Hypothalamus (tissue), 51 donors: Measurements from ENCODE around the gene PLAAT1.

ENCODE experiments used
- DNase-seq, 51 donors: peaks; one replicate each; lab custom pipeline; 2025; lab: John Stamatoyannopoulos, UW

PLAAT1 gene

DNA sequence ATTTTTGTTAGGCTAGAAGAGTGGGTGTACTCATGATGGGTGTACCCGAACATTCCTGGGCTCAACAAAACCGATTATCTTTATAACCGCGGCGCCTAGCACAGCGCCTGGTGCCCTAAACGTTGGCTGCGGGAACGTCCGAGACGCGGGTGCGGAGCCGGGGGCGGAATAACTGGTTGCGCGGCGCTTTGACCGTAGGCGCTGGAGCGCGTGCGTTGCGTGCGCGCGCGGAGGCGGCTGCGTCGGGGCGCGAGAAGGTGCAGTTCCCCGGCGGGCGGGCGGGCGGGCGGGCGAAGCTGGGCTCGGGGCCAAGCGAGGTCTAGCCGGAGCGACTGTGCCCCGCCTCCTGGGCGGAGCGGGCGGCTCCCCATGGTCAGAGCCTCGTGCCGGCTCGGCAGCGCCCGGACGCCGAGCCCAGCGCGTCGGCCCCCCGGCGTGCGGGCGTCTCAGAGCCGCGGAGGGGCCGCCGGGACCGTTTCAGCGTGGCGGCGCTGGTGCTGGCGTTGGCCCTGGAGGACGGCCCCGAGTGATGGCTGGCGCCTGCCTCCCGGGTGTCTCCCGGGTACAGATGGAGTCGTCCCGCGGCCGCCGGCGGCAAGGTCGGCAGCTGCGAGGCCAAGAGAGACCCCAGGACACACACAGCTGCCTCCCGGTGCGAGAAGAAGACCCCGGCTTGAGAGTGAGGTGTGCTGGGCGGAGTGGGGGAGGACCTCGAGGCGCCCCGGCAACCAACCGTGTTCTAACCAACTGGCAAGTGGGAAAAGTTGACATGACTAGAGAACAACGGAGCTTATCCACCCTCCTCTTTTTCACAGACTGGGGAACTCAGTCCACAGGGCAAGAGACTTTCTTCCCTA, at the start of gene PLAAT1:
Gene PLAAT1, plus strand, starts transcription at position 373 of the 857 bp plus-strand sequence. CDS start 14,429 bp downstream, outside the sequence.
- peak in 44 of 51 donors; percentile 12 to 81 (median 49) for DNase-seq

- no peak for DNase-seq
Measured at GRCh38 chr3:193194371-193194770, 46.7 kb upstream of the PLAAT1 start.

GRCh38 chr3:193196746-193197145, 44.3 kb upstream of the PLAAT1 start:
- no peak for DNase-seq

DNA sequence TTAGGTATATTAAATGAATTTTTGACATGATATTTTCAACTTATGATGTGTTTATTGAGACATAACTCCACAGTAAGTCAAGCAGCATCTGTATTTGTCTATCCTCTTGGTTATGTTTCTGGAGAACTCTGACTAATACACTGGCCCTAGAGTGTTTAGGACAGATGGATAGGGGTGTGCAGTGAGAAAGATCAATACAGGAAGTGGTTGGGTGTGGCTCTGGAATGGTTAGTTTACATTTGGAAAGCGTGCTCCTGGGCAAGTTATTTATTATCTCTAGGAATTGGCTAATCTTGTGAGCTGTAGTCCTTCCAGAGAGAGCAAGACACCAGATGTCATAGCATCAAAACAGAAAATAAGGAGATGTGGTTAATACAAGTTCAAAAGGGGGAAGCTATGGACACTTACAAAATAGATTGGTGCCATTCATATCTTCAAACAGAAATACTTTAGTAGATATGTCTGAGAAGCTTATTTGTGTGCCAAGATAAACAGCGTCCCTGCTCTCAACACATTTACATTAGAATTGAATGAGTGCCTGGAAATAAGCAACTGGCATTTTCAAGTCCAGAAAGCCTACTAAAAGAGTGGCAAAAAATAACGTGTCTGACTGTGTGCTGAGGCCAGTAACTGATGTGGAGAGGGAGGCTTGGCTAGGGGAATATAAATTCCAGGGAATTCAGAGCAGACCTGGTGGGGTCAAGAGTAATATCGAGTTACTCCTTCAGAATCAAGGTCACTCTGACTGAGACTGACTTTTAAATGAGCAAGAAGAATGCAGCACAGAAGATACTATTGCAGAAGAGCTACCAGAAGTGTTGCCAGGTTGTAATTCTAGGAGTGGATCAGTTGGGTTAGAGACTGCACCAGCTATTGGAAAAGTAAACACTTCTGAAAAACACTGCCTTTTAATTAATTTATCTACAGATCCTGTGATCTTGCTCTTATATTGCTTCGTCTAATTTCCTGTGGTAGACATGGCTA, 33.4 kb upstream of the PLAAT1 start:
- no peak for DNase-seq

DNA sequence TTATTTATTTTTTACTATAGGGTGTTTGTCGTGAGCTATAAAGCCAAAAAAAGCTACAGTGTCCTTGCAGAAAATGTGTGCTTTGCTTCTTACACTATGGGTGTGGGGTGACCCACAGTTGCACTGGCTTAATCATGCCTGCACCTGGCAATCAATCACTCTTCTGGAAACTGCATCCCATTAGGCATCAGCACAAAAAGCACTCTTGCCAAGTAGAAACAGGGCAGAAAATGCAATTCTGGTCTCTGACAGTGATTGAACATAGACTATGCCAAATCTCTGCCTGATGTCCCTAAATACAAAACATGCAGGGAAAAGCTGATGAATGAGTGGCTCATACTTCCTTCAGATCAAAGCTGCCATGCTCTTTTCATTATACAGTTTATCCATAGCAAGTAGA, 30.4 kb upstream of the PLAAT1 start:
- no peak for DNase-seq

GRCh38 chr3:193211173-193211572, 29.8 kb upstream of the PLAAT1 start:
- DNase-seq, result no peak

GRCh38 chr3:193211984-193212383, 29.0 kb upstream of the PLAAT1 start:
- DNase-seq, result no peak

DNA sequence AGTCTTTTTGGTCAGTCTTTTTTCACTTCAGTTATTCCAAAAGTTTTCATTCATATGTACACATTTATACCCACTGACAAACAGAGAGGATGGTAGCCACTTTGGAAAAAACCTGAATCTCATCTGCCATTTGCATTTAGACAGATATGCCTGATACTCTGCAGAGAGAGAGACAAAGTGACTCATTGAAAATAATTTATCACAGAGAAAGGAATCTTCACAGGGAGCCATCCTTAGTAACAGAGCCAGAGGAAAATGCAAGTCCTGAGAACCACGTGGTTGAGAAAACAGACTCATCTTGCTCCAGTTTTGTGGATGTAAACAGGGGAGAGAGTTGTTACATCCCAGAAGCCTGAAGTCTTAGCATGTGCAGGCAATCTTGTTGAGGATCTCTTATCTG, 28.2 kb upstream of the PLAAT1 start:
- no peak for DNase-seq

GRCh38 chr3:193214445-193214844, 26.6 kb upstream of the PLAAT1 start:
- DNase-seq, result no peak

- DNase-seq, result no peak
Measured at GRCh38 chr3:193225302-193226125, 15.5 kb upstream of the PLAAT1 start.

GRCh38 chr3:193228206-193228605, 12.8 kb upstream of the PLAAT1 start:
- no peak for DNase-seq

- peak in 1 of 51 donors; percentile 3 for DNase-seq
Measured at GRCh38 chr3:193229851-193230420, 11.1 kb upstream of the PLAAT1 start.

DNA sequence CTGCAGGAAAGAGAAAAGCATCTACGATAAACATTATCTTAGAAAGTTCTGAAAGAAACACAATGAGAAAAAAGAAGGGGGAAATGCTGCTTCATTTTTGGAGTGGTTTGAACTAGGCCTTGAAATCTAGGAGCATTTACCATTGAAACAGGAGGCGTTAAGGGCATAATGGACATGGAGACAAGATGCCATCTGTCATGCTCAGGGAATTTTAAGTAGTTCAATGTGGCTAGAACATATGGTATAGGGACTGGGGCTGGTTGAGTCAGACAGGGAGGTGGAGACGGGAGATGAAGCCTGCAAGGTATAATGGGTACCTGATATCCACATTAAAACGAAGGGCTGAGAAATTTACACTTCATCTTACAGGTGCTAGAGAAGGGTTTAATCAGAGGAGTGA, 10.4 kb upstream of the PLAAT1 start:
- no peak for DNase-seq

GRCh38 chr3:193231201-193231600, 9.8 kb upstream of the PLAAT1 start:
- no peak for DNase-seq

- no peak for DNase-seq
Measured at GRCh38 chr3:193236599-193236998, 4.4 kb upstream of the PLAAT1 start.

DNA sequence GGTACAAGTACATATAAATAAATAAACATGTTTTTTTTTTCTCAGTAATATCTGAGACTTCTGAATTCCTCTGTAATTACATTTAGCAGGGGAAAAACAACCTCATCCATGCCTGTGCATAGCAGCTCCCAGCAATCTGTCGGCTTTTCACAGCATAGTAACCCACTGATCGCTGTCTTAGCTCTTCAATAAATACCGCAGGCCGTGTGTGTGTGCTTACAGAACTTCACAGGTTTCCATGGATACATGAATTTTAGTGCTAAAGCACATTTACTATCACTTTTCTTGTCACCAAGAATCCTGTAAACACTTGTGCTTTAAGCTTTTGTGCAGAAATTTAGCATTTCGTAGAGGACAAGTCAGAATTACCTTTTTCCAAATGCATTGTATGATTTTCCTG, 4.0 kb upstream of the PLAAT1 start:
- DNase-seq, result peak in 1 of 51 donors; percentile 17

DNA sequence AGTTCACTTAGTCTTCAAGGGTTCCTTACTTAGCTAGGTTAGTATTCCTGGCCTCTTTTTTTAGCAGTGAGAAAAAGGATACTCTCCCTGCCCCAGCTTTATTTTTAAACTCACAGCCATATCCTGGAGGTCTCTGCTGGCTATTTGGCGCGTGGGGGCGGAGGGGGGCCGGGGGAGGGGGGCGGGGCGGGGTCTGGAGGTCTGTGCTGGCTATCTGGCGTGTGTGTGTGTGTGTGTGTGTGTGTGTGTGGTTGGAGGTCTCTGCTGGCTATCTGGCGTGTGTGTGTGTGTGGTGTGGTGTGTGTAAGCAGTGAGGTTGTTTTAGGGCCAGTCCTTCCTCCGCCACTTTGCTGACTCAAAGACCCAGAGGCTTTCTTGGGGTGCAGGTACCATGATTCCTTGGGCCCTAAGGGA, 579 bp upstream of the PLAAT1 start:
- peak in 2 of 51 donors; percentile 17 to 46 for DNase-seq

DNA sequence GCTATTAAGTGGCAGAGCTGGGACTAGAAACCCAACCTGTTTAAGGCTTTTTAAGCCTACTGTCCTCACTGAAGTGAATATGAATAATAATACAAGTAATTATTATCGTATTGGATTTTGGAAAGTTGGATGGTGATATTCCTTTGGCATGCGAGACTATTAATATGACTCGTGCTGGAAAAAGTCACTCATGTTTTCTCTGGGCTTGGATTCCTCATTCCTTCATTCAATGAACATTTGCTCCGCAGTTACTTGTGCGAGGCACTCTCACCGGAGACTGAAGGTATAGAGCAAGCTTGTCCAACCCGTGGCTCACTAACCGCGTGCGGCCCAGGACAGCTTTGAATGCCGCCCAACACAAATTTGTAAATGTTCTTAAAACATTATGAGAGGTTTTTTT, 694 bp downstream of the PLAAT1 start:
- peak in 1 of 51 donors; percentile 5 for DNase-seq

GRCh38 chr3:193243571-193243970, 2.5 kb downstream of the PLAAT1 start:
- DNase-seq, result no peak

DNA sequence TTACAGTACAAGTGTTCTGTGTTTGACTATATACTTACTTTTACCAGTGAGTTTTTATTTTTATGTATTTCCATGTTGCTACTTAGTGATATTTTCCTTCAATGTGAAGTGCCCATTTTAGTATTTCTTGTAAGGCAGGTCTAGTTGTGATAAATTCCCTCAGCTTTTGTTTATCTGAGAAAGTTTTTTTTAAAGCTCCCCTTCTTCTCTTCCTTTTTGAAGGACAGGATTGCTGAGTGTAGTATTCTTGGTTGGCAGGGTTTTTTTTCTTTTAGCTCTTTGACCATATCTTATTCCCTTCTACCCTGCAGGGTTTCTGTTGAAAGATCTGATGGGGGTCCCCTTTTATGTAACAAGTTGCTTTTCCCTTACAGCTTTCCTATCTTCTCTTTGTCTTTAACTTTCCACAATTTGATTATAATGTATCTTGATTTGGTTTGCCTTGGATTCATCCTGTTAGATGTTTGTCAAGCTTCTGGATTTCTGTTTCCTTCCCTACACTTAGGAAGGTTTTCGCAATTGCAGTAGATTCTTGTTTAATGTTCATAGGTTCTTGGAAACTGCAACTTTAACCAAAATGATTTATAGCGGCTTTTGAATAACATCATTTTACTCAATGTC, 7.9 kb downstream of the PLAAT1 start:
- DNase-seq, result no peak
